Brain microvascular endothelial cell (primary cell): Measurements from ENCODE around the gene USP12.

Experiments used
- DNase-seq: peaks from one replicate; pipeline ENCODE4 v3.0.0-alpha.2; 2020
- H3K27ac ChIP-seq: fragments of 250-450 bp; sonication (Bioruptor Pico); 2 replicates; pipeline ENCODE4 v1.5.1; 2020; ENCODE audit warnings: mild to moderate bottlenecking, moderate library complexity
- H3K27me3 ChIP-seq: fragments of 250-450 bp; sonication (Bioruptor Pico); replicated peaks from 2 replicates; pipeline ENCODE4 v1.5.1; 2020; ENCODE audit warnings: mild to moderate bottlenecking
- H3K36me3 ChIP-seq: fragments of 250-450 bp; sonication (Bioruptor Pico); replicated peaks from 2 replicates; pipeline ENCODE4 v1.5.1; 2020; ENCODE audit warnings: mild to moderate bottlenecking
- H3K4me3 ChIP-seq: 2 replicates; pipeline ENCODE4 v1.5.1; 2011; ENCODE audit warnings: low read depth, mild to moderate bottlenecking, control low read depth, low read length, moderate library complexity
- in situ Hi-C: cut with HindIII; loops from 2 replicates; pipeline ENCODE4 v1.10.0; 2017; ENCODE audit warnings: low sequenced_read_pairs, low pct_ligation_motif_present
- TF ChIP-seq, protein P1 (sequence below): IDR thresholded peaks from 2 replicates; pipeline ENCODE4 v1.5.1; 2011; ENCODE audit warnings: low read depth, mild to moderate bottlenecking, moderate library complexity, low read length, control low read depth, inconsistent platforms; ENCODE audit errors: missing control alignments

USP12 gene

DNA sequence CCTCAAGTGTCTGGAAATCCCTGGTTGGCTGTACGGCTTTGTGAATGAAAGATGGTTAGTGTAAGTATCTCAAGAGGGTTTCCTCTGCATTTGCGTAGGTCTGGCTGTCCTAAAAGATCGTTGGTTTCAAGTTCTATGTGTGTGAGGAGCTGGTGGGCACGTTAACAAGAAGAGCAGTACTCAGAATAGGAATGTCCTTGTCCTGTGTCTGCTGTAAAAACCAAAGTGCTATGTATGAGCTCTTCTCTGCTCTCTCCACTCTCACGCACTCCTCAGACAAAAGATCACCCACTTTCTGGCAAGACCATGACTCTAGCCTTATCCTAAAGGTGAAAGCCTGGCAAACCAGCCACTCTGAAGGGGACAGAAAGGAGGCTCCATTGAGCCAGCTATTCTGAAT is 39.1 kb downstream of the USP12 start:
- Histone ChIP-seq H3K4me3 (no peak overlapping the region), H3K36me3 (no peaks in the 10 kb centered on the region), H3K27ac (no peak overlapping the region), H3K27me3 (no peaks in the 10 kb centered on the region)
- in situ Hi-C loops, result no loop called here
- DNase-seq, result no peak
- TF ChIP-seq, protein P1, sequence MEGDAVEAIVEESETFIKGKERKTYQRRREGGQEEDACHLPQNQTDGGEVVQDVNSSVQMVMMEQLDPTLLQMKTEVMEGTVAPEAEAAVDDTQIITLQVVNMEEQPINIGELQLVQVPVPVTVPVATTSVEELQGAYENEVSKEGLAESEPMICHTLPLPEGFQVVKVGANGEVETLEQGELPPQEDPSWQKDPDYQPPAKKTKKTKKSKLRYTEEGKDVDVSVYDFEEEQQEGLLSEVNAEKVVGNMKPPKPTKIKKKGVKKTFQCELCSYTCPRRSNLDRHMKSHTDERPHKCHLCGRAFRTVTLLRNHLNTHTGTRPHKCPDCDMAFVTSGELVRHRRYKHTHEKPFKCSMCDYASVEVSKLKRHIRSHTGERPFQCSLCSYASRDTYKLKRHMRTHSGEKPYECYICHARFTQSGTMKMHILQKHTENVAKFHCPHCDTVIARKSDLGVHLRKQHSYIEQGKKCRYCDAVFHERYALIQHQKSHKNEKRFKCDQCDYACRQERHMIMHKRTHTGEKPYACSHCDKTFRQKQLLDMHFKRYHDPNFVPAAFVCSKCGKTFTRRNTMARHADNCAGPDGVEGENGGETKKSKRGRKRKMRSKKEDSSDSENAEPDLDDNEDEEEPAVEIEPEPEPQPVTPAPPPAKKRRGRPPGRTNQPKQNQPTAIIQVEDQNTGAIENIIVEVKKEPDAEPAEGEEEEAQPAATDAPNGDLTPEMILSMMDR, result no peak

DNA sequence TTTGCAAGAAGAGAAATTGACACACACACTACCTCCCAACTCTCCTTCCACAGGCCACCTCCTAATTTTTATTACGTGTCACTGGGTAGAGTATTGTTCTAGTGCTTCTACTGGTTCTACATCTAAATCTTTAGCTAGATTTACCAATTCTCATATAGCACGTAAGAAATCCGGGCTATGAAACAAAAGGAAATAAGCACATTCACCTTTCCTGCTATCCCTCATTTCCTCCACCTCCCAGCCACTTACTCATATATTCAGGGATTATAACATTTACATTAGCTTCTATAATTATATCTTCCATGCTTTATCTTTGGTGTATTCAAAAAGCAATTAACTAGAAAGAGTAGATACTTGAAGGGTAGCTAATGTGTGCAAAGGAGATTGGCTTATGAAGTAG is 39.7 kb downstream of the USP12 start:
- TF ChIP-seq, protein P1, result no peak
- DNase-seq, result no peak
- H3K36me3 ChIP-seq, result no peaks in the 10 kb centered on the region
- no peak overlapping the region for H3K4me3 ChIP-seq
- no peak overlapping the region for H3K27ac ChIP-seq
- in situ Hi-C loops, result no loop called here
- H3K27me3 ChIP-seq, result no peaks in the 10 kb centered on the region

DNA sequence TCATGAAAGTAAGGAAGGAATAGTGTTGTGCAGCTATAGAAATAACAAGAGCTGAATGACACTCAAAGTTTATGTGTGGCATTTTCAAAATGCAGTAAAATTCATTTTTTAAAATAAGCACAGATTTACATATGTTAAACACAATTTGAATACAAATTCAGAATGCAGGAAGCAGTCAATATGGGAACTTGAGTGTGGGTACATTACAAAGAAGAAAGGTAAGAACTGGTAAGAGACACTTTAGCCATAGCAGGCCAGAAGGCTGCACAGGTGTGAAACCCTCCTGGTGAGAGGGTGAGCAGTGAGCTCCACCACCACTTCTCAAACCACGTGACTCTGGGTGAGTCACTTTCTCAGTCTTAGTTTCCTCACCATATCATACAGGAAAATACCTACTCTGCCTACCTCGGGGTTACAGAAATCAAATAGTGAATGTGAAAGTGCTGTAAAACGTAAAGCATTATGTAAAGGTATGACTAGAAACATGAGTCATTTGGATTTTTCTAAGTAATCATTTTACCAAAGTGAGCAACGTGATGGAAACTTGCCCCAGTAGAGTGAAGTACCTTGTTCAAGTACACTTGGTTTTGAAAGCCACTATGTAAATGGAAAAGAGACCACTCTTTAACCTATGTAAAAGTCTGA is 40.5 kb downstream of the USP12 start:
- TF ChIP-seq, protein P1, result no peak
- in situ Hi-C loops, result no loop called here
- no peak for DNase-seq
- H3K27me3 ChIP-seq, result no peaks in the 10 kb centered on the region
- H3K4me3 ChIP-seq, result no peak overlapping the region
- no peaks in the 10 kb centered on the region for H3K36me3 ChIP-seq
- peak overlapping the region; percentile 35 for H3K27ac ChIP-seq

DNA sequence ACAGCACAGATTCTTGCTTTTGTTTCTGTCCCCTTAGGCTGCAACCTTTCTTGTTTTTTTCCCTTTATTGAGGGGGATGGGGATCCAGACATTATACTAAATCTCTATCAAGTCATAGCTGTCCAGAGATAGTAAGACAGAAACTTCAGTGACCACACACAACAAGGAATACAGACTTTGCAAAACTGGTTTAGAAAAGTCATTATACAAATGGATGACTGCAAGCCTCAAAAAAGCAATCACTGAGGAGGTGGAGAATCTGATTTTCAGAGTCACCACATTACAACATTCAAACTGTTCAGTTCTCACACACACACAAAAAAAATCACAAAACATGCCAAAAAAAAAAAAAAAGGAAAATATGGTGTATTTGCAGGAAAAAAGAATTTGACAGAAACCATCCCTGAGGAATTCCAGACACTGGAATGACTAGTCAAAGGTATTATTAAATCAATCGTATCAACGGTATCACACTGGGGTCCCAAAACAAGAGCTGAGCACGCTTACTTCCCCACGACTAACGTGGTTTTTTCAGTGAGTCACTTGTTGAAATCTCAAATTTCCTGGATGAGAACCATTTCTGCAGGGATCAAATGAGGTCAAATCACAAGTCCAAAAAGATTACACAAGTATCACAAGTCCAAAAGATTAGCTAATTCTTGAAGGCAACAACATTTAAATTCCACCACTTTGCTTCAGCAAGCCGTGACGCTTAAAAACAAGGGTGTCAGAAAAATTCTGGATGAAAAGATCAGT is 41.2 kb downstream of the USP12 start:
- Histone ChIP-seq H3K4me3 (no peak overlapping the region), H3K27ac (peak overlapping the region; percentile 35), H3K36me3 (no peaks in the 10 kb centered on the region), H3K27me3 (no peaks in the 10 kb centered on the region)
- TF ChIP-seq, protein P1, result no peak
- DNase-seq, result no peak
- in situ Hi-C loops, result no loop called here

GRCh38 chr13:27128825-27129627 is 42.6 kb downstream of the USP12 start:
- in situ Hi-C loops, result no loop called here
- Histone ChIP-seq H3K27ac (no peak overlapping the region), H3K27me3 (no peaks in the 10 kb centered on the region), H3K4me3 (no peak overlapping the region), H3K36me3 (no peaks in the 10 kb centered on the region)
- no peak for DNase-seq
- TF ChIP-seq, protein P1, result no peak
